Stomach (tissue), 9 donors: ENCODE results near the gene APOL1. TPM values are rescaled to one million over a fixed set of nuclear protein-coding genes. Genes with fewer than 3 reads are reported as not detected.
A peak's percentile ranks its signal among the peaks of the same experiment; 100 is the strongest.
"Not testable (repeated sequence)": the region's sequence is repeated elsewhere in the genome, so short reads cannot be mapped to it uniquely, and the experiment has no call there.

Experiments used
- DNase-seq, 2 donors: peaks; one replicate each; pipeline versions ENCODE4 v3.0.0 to v3.0.0-alpha.2; 2013 to 2019
- H3K27ac ChIP-seq, 5 donors: fragments of 200-600 bp in 4 of 5; sonication (generic) in 4 of 5; one replicate each; pipeline ENCODE4 v1.5.1; 2013 to 2019; ENCODE audit warnings: mild to moderate bottlenecking in 1 of 5, moderate library complexity in 1 of 5
- H3K27me3 ChIP-seq, 3 donors: fragments of 200-600 bp; sonication (generic); one replicate each; pipeline ENCODE4 v1.5.1; 2017 to 2019; ENCODE audit warnings: mixed run types in 1 of 3
- H3K36me3 ChIP-seq, 4 donors: fragments of 200-600 bp; sonication (generic); 1 replicate in 3 of 4; 2 replicates in 1 of 4; pipeline ENCODE4 v1.5.1; 2016 to 2019
- H3K4me1 ChIP-seq, 4 donors: fragments of 200-600 bp; sonication (generic); one replicate each; pipeline ENCODE4 v1.5.1; 2016 to 2019
- H3K4me3 ChIP-seq, 4 donors: fragments of 200-600 bp; sonication (generic) in 3 of 4; one replicate each; pipeline ENCODE4 v1.5.1; 2016 to 2019; ENCODE audit warnings: mild to moderate bottlenecking in 1 of 4
- H3K9me3 ChIP-seq, 4 donors: fragments of 200-600 bp; sonication (generic); one replicate each; pipeline ENCODE4 v1.5.1; 2016 to 2019
- EP300 ChIP-seq: sonication (generic); formaldehyde crosslinking; IDR thresholded peaks from one replicate; pipeline ENCODE4 v1.6.1; 2017; ENCODE audit warnings: antibody characterized with exemption
- POLR2A ChIP-seq, 4 donors: fragments of 450-650 bp; IDR thresholded peaks; one replicate each; pipeline ENCODE4 v1.6.1; 2016; ENCODE audit warnings: antibody characterized with exemption in 4 of 4, control low read depth in 2 of 4, mild to moderate bottlenecking in 1 of 4, moderate library complexity in 1 of 4
- POLR2AphosphoS5 ChIP-seq, 3 donors: sonication (generic); formaldehyde crosslinking; IDR thresholded peaks; one replicate each; pipeline ENCODE4 v1.6.1; 2016; ENCODE audit warnings: antibody characterized with exemption in 3 of 3
- WGBS, 5 donors: extraction: QIAGEN DNeasy Blood & Tissue Kit in 3 of 5; methylation state at CpG; one replicate each; pipeline versions ENCODE4 v1.1.5 to v1.1.7; 2013 to 2018; 5-methylcytosine and 5-hydroxymethylcytosine counted together
- intact Hi-C: fragments of 100-400 bp; cut with DNase I; formaldehyde crosslinking; loops from one replicate; pipeline ENCODE4 v1.15.1; 2023; ENCODE audit warnings: low total_unique reads
- polyA plus RNA-seq, 3 donors: library from polyadenylated mRNA; stranded (reverse); fragments of 200-250 nt; gene quantifications; one replicate each; pipeline ENCODE4 v1.2.3, GENCODE V29; 2013
- total RNA-seq, 5 donors: library from RNA; depleted of rRNA; stranded (reverse); fragments of >200 nt; gene quantifications; one replicate each; pipeline versions ENCODE4 v1.1.0 to v1.2.3, GENCODE V29; 2014 to 2016
- TF ChIP-seq, protein P1 (sequence below), 7 experiments: fragments of 450-650 bp in 4 of 7; fragments of 200-600 bp in 3 of 7; sonication (generic) in 3 of 7; IDR thresholded peaks; one replicate each; pipeline ENCODE4 v1.5.1; 2016 to 2019; ENCODE audit warnings: antibody characterized with exemption in 7 of 7, control low read depth in 2 of 7, mild to moderate bottlenecking in 1 of 7
- donor health status: healthy with polysubstance abuse.
- donor health status: Bipolar disorder and iron deficiency.
- donor health status: healthy.

Gene APOL1
- total and polyA plus RNA-seq, 8 donors, result 5.2 to 87.5 (median 38.5) TPM

DNA sequence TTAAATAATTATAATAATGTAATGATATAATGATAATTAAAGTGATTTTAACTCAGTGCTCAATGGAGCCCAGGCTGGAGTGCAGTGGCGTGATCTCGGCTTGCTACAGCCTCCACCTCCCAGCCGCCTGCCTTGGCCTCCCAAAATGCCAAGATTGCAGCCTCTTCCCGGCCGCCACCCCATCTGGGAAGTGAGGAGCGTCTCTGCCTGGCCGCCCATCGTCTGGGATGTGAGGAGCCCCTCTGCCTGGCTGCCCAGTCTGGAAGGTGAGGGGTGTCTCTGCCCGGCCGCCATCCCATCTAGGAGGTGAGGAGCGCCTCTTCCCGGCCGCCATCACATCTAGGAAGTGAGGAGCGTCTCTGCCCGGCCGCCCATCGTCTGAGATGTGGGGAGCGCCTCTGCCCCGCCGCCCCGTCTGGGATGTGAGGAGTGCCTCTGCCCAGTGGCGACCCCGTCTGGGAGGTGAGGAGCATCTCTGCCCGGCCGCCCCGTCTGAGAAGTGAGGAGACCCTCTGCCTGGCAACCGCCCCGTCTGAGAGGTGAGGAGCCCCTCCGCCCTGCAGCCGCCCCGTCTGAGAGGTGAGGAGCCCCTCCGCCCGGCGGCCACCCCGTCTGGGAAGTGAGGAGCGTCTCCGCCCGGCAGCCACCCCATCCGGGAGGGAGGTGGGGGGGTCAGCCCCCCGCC is 37.6 kb downstream of the APOL1 start:
- intact Hi-C loops, H3K4me3 ChIP-seq, H3K27me3 ChIP-seq, H3K27ac ChIP-seq, H3K9me3 ChIP-seq, DNase-seq: not testable (repeated sequence)
- 90 to 96% (median 94%) methylated on average over 6 to 19 of the region's 40 CpGs for WGBS, 5 donors
- Histone ChIP-seq H3K4me1 (peaks cover 0 to 26% (median 12%) of the 10 kb centered on the region in 4 donors), H3K36me3 (peaks cover 83 to 98% (median 96%) of the 10 kb centered on the region in 4 donors)

DNA sequence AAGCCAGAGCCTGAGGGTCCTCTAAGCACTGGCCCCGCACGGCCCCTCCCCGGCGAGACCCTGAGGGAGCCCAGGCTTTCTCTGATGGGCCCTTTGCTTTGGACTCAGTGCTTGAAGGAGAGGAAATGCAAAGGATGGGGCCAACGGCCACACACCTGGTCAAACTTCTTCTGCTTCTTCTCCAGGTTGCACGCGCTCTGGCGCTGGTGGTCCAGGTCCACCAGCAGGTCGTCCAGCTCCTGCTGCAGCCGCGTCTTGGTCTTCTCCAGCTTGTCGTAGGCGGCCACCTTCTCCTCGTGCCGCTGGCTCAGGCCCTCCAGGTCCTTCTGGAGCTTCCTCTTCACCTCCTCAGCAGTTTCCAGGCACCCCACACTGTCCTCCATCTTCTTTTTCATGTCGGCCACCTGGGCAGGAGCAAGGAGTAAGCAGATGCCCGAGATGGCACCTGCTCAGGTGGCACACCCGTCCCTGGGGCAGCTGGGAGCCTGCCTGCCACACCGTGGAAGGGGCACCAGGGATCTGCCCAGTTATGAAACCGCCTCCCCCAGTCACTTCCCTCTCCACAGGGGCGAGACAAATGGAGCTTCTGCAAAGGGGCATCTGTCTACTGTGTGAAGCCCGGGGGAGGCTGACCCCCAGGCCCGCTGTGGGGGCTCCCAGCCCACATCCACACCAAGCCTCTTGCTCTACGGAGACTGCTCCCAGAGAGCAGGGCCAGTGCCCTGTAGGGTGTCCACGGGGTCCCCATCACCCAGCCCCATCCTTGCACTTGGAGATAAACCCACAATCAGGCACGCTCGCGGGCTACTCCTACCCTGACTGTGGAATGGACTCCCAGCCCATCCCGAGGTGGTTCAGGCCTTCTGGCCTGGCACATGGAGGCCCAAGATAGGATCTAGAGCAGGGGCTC is 39.2 kb downstream of the APOL1 start:
- peak overlapping the region in 1 of 5 donors; percentile 16 for H3K27ac ChIP-seq
- no peaks in the 10 kb centered on the region for H3K9me3 ChIP-seq
- H3K36me3 ChIP-seq, result peaks cover 83 to 98% (median 96%) of the 10 kb centered on the region in 4 donors
- H3K27me3 ChIP-seq, result no peaks in the 10 kb centered on the region
- peaks cover 0 to 15% (median 4%) of the 10 kb centered on the region in 4 donors for H3K4me1 ChIP-seq
- H3K4me3 ChIP-seq, result no peak overlapping the region
- 89 to 96% (median 95%) methylated on average over 26 to 29 of the region's 29 CpGs for WGBS, 5 donors
- intact Hi-C loops, result no loop called here
- no peak for TF ChIP-seq POLR2AphosphoS5 (IDR thresholded peaks at IDR 0.05)
- TF ChIP-seq POLR2A (IDR thresholded peaks at IDR 0.05), result no peak
- TF ChIP-seq, protein P1, sequence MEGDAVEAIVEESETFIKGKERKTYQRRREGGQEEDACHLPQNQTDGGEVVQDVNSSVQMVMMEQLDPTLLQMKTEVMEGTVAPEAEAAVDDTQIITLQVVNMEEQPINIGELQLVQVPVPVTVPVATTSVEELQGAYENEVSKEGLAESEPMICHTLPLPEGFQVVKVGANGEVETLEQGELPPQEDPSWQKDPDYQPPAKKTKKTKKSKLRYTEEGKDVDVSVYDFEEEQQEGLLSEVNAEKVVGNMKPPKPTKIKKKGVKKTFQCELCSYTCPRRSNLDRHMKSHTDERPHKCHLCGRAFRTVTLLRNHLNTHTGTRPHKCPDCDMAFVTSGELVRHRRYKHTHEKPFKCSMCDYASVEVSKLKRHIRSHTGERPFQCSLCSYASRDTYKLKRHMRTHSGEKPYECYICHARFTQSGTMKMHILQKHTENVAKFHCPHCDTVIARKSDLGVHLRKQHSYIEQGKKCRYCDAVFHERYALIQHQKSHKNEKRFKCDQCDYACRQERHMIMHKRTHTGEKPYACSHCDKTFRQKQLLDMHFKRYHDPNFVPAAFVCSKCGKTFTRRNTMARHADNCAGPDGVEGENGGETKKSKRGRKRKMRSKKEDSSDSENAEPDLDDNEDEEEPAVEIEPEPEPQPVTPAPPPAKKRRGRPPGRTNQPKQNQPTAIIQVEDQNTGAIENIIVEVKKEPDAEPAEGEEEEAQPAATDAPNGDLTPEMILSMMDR (IDR thresholded peaks at IDR 0.05), result no peak
- no peak for TF ChIP-seq EP300
- no peak for DNase-seq

DNA sequence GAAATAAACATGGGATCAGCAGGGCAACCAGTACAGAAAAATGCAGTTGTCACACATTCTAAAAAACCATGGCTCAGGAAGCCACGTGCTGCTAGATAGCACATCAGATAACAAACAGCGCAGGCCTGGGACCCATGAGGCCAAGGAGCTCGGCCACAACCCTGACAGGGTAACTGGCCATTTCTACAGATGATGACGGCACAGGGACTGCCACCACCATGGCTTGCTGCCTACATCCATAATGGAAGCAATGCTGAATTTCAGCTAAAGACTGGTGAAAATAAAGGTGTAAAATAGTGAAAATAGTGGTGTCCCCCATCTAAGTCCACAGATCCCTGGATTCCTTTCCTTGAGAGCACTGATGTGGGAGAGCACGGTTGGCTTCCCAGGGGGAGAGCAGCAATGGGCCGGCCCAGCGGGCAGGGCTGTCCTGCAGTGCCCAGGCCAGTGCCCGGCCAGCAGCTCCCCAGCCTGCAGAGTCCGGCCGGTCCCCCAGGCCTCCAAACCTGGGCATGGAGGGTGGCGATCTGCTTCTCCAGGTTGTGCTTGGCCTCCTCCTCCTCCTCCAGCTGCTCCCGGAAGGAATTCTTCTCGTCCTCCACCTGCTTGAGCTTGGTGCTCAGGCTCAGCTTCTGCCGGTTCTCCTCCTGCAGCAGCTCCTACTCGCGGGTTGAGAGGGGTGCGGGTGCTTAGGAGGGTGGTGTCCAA is 40.0 kb downstream of the APOL1 start:
- Histone ChIP-seq H3K9me3 (no peaks in the 10 kb centered on the region), H3K27ac (no peak overlapping the region), H3K4me3 (no peak overlapping the region), H3K36me3 (peaks cover 85 to 98% (median 96%) of the 10 kb centered on the region in 4 donors), H3K27me3 (no peaks in the 10 kb centered on the region), H3K4me1 (peaks cover 0 to 15% (median 4%) of the 10 kb centered on the region in 4 donors)
- DNase-seq, result no peak
- 85 to 98% (median 93%) methylated on average over 10 to 17 of the region's 17 CpGs for WGBS, 5 donors
- intact Hi-C loops, result no loop called here
- TF ChIP-seq, protein P1 (IDR thresholded peaks at IDR 0.05), result no peak
- TF ChIP-seq POLR2AphosphoS5 (IDR thresholded peaks at IDR 0.05) (no peak), POLR2A (IDR thresholded peaks at IDR 0.05) (no peak), EP300 (no peak)

DNA sequence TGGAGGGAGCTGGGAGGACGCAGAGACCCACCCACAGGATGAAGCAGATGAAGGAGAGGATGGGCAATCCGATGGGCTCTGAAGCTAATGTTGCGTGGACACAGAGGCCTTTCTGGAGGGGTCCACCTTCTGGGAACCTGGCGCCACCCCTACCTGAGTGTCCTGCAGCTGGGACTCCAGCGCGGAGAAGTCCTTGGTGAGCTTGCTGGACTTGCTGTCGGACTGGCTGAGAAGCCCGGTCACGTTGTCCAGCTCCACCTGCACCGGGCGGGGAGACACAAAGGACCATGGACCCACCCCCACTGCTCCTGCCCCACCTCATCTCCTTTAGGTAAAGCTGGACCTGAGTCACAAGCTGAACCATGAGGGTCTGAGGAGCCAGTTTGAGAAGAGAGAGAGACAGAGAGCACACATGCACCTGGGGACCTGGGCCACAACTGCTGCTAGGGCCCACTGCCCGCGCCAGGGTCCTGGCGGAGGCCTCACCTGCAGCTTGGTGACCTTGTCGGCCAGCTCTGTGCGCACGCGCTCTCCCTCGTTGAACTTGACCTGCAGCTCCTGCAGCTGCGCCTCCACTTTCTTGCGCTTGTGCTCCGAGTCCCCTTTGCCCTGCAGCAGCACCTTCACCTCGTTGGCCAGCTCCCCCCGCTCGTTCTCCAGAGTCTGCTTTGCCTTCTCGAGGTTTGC is 40.8 kb downstream of the APOL1 start:
- TF ChIP-seq EP300 (no peak), POLR2A (IDR thresholded peaks at IDR 0.05) (no peak), POLR2AphosphoS5 (IDR thresholded peaks at IDR 0.05) (no peak)
- TF ChIP-seq, protein P1 (IDR thresholded peaks at IDR 0.05), result no peak
- WGBS, 5 donors, result 87 to 93% (median 92%) methylated on average over 19 to 26 of the region's 26 CpGs
- Histone ChIP-seq H3K27me3 (no peaks in the 10 kb centered on the region), H3K27ac (no peak overlapping the region), H3K4me1 (peaks cover 0 to 12% (median 4%) of the 10 kb centered on the region in 4 donors), H3K4me3 (no peak overlapping the region), H3K9me3 (no peaks in the 10 kb centered on the region), H3K36me3 (peaks cover 85 to 98% (median 96%) of the 10 kb centered on the region in 4 donors)
- no peak for DNase-seq
- intact Hi-C loops, result no loop called here
